Measurements from ENCODE around the gene EHF. TPM values are rescaled to one million over a fixed set of nuclear protein-coding genes. Genes with fewer than 3 reads are reported as not detected.
A peak's percentile ranks its signal among the peaks of the same experiment; 100 is the strongest.

Gene EHF
- total and polyA plus RNA-seq, 2 of the 13 experiments (the other 11 are each of a cell fraction or from before 2014, with no cell fraction given): 0.04 to 0.46 TPM

DNA sequence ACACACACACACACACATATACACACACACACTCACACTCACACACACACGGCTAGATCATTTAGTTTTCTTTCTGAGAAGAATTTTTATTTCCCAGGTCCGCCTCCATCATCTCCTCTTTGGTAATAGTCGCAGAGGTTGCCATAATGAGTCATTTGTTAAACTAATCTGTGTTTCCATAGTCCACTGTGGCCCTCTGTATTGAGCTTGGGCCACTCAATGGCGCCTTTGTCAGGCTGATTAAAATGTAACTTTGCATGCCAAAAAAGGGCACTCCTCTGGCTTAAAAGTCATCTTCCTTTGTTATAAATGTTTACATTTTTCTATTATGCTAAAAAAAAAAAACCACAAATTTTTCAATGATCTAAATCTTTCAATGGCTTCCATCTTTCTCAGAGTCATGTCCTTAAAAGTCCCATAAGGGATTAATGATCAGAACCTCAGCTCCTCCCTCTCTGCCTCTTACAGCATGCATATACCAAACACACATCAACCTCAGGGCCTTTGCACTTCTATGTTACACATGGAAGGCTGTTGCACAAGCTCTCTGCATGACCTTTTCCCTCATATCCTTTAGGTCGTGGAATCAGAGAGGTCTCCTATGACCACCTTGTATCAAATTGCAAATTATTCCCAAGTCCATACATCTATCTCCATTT, 35.3 kb downstream of the EHF start (continued):
- TF ChIP-seq, protein P1, sequence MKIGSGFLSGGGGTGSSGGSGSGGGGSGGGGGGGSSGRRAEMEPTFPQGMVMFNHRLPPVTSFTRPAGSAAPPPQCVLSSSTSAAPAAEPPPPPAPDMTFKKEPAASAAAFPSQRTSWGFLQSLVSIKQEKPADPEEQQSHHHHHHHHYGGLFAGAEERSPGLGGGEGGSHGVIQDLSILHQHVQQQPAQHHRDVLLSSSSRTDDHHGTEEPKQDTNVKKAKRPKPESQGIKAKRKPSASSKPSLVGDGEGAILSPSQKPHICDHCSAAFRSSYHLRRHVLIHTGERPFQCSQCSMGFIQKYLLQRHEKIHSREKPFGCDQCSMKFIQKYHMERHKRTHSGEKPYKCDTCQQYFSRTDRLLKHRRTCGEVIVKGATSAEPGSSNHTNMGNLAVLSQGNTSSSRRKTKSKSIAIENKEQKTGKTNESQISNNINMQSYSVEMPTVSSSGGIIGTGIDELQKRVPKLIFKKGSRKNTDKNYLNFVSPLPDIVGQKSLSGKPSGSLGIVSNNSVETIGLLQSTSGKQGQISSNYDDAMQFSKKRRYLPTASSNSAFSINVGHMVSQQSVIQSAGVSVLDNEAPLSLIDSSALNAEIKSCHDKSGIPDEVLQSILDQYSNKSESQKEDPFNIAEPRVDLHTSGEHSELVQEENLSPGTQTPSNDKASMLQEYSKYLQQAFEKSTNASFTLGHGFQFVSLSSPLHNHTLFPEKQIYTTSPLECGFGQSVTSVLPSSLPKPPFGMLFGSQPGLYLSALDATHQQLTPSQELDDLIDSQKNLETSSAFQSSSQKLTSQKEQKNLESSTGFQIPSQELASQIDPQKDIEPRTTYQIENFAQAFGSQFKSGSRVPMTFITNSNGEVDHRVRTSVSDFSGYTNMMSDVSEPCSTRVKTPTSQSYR (CRISPR knock-in tag; IDR thresholded peaks at IDR 0.05; ENCODE audit: borderline replicate concordance): no peak
- TF ChIP-seq CHD4 (IDR thresholded peaks at IDR 0.05; ENCODE audit: borderline replicate concordance, low read length) (peak; percentile 94; the same call in 1 of the 2 replicates), SOX6 (IDR thresholded peaks at IDR 0.05) (no peak), SOX6 (CRISPR knock-in tag; IDR thresholded peaks at IDR 0.05) (peak; percentile 93), SP1 (IDR thresholded peaks at IDR 0.05) (no peak), SP1 (CRISPR knock-in tag; IDR thresholded peaks at IDR 0.05) (0 out of 2 replicates have a peak, but pooled peaks have one; percentile 33), ZNF652 (CRISPR knock-in tag; IDR thresholded peaks at IDR 0.05; ENCODE audit: borderline replicate concordance, low read depth) (no peak), THYN1 (CRISPR knock-in tag; IDR thresholded peaks at IDR 0.05; ENCODE audit: borderline replicate concordance, low read depth) (no peak), KLF16 (CRISPR knock-in tag; IDR thresholded peaks at IDR 0.05) (peak in 1 of 2 experiments; percentile 43; a peak in 1 of 4 replicates), CREB1 (IDR thresholded peaks at IDR 0.05) (no peak), CREB1 (CRISPR knock-in tag; IDR thresholded peaks at IDR 0.05) (no peak), HMG20A (CRISPR knock-in tag; IDR thresholded peaks at IDR 0.05; ENCODE audit: borderline replicate concordance) (peak; percentile 66; the same call in 1 of the 2 replicates), ZBTB3 (CRISPR knock-in tag; IDR thresholded peaks at IDR 0.05; ENCODE audit: borderline replicate concordance, low read depth) (no peak), TBX3 (IDR thresholded peaks at IDR 0.05; ENCODE audit: borderline replicate concordance) (no peak; the same call in 1 of the 2 replicates), ZNF446 (CRISPR knock-in tag; IDR thresholded peaks at IDR 0.05) (no peak), RXRA (CRISPR knock-in tag; IDR thresholded peaks at IDR 0.05) (peak; percentile 78; the same call in 1 of the 2 replicates), ZSCAN21 (CRISPR knock-in tag; IDR thresholded peaks at IDR 0.05; ENCODE audit: borderline replicate concordance) (peak; percentile 40; the same call in 1 of the 2 replicates), FOXO1 (CRISPR knock-in tag; IDR thresholded peaks at IDR 0.05) (0 out of 2 replicates have a peak, but pooled peaks have one; percentile 33)
- TF ChIP-seq, protein P2, sequence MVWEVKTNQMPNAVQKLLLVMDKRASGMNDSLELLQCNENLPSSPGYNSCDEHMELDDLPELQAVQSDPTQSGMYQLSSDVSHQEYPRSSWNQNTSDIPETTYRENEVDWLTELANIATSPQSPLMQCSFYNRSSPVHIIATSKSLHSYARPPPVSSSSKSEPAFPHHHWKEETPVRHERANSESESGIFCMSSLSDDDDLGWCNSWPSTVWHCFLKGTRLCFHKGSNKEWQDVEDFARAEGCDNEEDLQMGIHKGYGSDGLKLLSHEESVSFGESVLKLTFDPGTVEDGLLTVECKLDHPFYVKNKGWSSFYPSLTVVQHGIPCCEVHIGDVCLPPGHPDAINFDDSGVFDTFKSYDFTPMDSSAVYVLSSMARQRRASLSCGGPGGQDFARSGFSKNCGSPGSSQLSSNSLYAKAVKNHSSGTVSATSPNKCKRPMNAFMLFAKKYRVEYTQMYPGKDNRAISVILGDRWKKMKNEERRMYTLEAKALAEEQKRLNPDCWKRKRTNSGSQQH (CRISPR knock-in tag; IDR thresholded peaks at IDR 0.05; ENCODE audit: low read depth): no peak
- TF ChIP-seq, protein P3, sequence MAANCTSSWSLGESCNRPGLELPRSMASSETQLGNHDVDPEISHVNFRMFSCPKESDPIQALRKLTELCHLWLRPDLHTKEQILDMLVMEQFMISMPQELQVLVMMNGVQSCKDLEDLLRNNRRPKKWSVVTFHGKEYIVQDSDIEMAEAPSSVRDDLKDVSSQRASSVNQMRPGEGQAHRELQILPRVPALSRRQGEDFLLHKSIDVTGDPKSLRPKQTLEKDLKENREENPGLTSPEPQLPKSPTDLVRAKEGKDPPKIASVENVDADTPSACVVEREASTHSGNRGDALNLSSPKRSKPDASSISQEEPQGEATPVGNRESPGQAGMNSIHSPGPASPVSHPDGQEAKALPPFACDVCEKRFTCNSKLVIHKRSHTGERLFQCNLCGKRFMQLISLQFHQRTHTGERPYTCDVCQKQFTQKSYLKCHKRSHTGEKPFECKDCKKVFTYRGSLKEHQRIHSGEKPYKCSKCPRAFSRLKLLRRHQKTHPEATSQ (CRISPR knock-in tag; IDR thresholded peaks at IDR 0.05; ENCODE audit: borderline replicate concordance): no peak

Measured in HepG2 (cell line).